Loucy (cell line): Measurements from ENCODE around the gene RBM33.

Experiments
- H2AFZ ChIP-seq: fragments of 200-600 bp; sonication (generic); 2 replicates; pipeline ENCODE4 v1.6.0; 2016; ENCODE audit warnings: antibody characterized with exemption, mild to moderate bottlenecking, low read length, moderate library complexity
- H3F3A ChIP-seq: fragments of 200-600 bp; 2 replicates; pipeline ENCODE4 v1.6.0; 2016; ENCODE audit warnings: antibody characterized with exemption, low read depth, mild to moderate bottlenecking
- H3K27me3 ChIP-seq: fragments of 200-600 bp; sonication (generic); 2 replicates; pipeline ENCODE4 v1.6.1; 2014; ENCODE audit warnings: low read length, mild to moderate bottlenecking; ENCODE audit not compliant: insufficient read depth, poor library complexity, severe bottlenecking
- H3K36me3 ChIP-seq: fragments of 200-600 bp; sonication (generic); 2 replicates; pipeline ENCODE4 v1.6.1; 2016; ENCODE audit warnings: low read length; ENCODE audit not compliant: insufficient read depth
- H3K4me1 ChIP-seq: fragments of 200-600 bp; sonication (generic); 2 replicates; pipeline ENCODE4 v1.5.1; 2014; ENCODE audit warnings: low read length, mild to moderate bottlenecking; ENCODE audit not compliant: insufficient read depth, poor library complexity, severe bottlenecking
- H3K4me2 ChIP-seq: fragments of 200-600 bp; sonication (generic); 2 replicates; pipeline ENCODE4 v1.6.0; 2014; ENCODE audit warnings: antibody characterized with exemption, low read length, low read depth, mild to moderate bottlenecking; ENCODE audit not compliant: poor library complexity, severe bottlenecking
- H3K4me3 ChIP-seq: fragments of 200-600 bp; sonication (generic); 2 replicates; pipeline ENCODE4 v1.5.1; 2014; ENCODE audit warnings: low read length, mild to moderate bottlenecking, mixed read lengths; ENCODE audit not compliant: poor library complexity, severe bottlenecking
- H3K79me2 ChIP-seq: fragments of 200-600 bp; sonication (generic); 2 replicates; pipeline ENCODE4 v1.6.1; 2014; ENCODE audit warnings: low read length; ENCODE audit not compliant: insufficient read depth
- H3K9ac ChIP-seq: fragments of 200-600 bp; sonication (generic); 2 replicates; pipeline ENCODE4 v1.6.0; 2014; ENCODE audit warnings: mild to moderate bottlenecking, low read depth, low read length, moderate library complexity; ENCODE audit not compliant: poor library complexity, severe bottlenecking
- H3K9me2 ChIP-seq: fragments of 200-600 bp; sonication (generic); replicated peaks from 2 replicates; pipeline ENCODE4 v1.6.1; 2016; ENCODE audit warnings: low read depth, low read length, mixed read lengths
- H3K9me3 ChIP-seq: fragments of 200-600 bp; sonication (generic); 2 replicates; pipeline ENCODE4 v1.6.1; 2014; ENCODE audit warnings: mild to moderate bottlenecking, antibody characterized with exemption, low read length, low read depth; ENCODE audit not compliant: insufficient read depth
- H4K20me1 ChIP-seq: fragments of 200-600 bp; sonication (generic); 2 replicates; pipeline ENCODE4 v1.6.0; 2014; ENCODE audit warnings: antibody characterized with exemption, low read length, mild to moderate bottlenecking; ENCODE audit not compliant: insufficient read depth, poor library complexity, severe bottlenecking
- EZH2phosphoT487 ChIP-seq: fragments of 200-600 bp; IDR thresholded peaks from 2 replicates; pipeline ENCODE4 v1.6.1; 2018; ENCODE audit warnings: antibody characterized with exemption, mild to moderate bottlenecking, moderate library complexity, borderline replicate concordance
- TF ChIP-seq, protein P1 (sequence below): fragments of 200-600 bp; sonication (generic); conservative IDR thresholded peaks from 2 replicates; pipeline ENCODE4 v1.5.1; 2014; ENCODE audit warnings: mild to moderate bottlenecking, antibody characterized with exemption, low read length

The RBM33 gene

DNA sequence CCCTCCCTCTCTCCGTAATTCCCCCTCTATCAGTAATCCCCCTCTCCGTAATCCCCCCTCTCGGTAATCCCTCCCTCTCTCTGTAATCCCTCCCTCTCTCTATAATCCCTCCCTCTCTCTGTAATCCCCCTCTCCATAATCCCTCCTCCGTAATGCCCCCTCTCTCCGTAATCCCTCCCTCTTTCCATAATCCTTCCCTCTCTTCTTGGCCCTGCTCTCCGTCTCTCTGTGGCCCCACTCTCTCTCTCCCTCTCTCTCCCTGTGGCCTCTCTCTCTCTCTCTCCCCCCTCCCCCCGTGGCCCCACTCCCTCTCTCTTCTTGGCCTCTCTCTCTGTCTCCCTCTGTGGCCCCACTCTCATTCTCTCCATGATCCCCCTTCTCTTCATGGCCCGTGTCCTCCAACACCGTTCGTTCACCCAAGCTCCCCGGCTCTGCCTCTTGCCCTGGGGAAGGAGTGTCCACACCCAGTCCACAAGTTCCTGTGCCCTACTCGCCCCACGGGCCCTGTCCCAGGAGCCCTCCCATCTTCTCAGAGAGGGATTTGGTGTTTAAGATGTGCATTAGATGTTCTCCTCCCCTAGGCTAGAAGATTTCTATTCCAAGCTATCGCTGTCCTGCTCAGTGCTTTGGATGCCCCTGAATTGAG lies 148.0 kb downstream of the RBM33 start:
- TF ChIP-seq EZH2phosphoT487, result no peak
- TF ChIP-seq, protein P1, sequence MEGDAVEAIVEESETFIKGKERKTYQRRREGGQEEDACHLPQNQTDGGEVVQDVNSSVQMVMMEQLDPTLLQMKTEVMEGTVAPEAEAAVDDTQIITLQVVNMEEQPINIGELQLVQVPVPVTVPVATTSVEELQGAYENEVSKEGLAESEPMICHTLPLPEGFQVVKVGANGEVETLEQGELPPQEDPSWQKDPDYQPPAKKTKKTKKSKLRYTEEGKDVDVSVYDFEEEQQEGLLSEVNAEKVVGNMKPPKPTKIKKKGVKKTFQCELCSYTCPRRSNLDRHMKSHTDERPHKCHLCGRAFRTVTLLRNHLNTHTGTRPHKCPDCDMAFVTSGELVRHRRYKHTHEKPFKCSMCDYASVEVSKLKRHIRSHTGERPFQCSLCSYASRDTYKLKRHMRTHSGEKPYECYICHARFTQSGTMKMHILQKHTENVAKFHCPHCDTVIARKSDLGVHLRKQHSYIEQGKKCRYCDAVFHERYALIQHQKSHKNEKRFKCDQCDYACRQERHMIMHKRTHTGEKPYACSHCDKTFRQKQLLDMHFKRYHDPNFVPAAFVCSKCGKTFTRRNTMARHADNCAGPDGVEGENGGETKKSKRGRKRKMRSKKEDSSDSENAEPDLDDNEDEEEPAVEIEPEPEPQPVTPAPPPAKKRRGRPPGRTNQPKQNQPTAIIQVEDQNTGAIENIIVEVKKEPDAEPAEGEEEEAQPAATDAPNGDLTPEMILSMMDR, result no peak
- Histone ChIP-seq H2AFZ (no peak overlapping the region), H3K79me2 (no peaks in the 10 kb centered on the region), H3K9me3 (no peaks in the 10 kb centered on the region), H3K9me2 (no peaks in the 10 kb centered on the region), H3K27me3 (no peaks in the 10 kb centered on the region), H4K20me1 (no peaks in the 10 kb centered on the region), H3K9ac (no peak overlapping the region), H3F3A (no peaks in the 10 kb centered on the region), H3K4me2 (no peak overlapping the region), H3K4me1 (no peaks in the 10 kb centered on the region), H3K4me3 (no peak overlapping the region), H3K36me3 (no peaks in the 10 kb centered on the region)

DNA sequence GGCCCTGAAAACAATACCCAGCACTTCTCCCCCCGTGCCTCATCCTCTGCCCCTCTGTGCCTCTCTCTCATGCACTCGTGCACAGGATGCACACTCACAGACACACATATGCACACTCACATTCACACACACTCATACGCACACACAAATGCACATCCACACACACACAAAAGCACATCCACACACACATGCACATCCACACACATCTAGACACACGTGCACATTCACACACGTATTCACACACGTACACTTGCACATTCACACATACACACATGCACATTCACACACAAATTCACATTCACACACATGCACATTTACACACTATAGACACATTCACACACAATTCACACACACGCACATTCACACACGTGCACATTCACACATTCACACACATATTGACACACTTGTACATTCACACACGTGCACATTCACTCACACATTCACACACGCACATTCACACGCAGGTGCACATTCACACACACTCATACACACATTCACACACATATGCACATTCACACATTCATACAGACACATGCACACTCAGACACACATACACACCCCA lies 148.6 kb downstream of the RBM33 start:
- Histone ChIP-seq H3F3A (no peaks in the 10 kb centered on the region), H3K9me3 (no peaks in the 10 kb centered on the region), H2AFZ (no peak overlapping the region), H3K27me3 (no peaks in the 10 kb centered on the region), H3K4me3 (no peak overlapping the region), H3K9me2 (no peaks in the 10 kb centered on the region), H4K20me1 (no peaks in the 10 kb centered on the region), H3K36me3 (no peaks in the 10 kb centered on the region), H3K4me2 (no peak overlapping the region), H3K9ac (no peak overlapping the region), H3K79me2 (no peaks in the 10 kb centered on the region), H3K4me1 (no peaks in the 10 kb centered on the region)
- TF ChIP-seq EZH2phosphoT487, result no peak
- TF ChIP-seq, protein P1, result no peak

DNA sequence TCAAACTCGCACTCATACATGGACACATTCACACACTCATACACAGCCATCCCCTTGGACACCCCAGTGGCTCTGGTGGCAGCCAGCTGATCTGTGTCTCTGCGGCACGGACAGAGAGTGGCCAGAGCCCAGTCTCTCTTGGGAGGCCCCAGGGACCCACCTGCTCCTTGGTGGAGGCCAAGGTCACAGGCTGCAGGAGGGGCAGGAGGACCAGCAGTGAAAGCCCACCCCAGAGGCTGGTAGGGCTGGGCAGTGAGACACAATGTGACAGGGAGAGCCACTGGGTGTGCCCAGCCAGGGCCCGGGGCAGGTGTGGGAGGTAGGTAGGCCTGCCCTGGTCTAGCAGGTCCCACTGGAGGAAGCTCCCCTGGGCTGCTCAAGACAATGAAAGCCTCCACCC lies 149.3 kb downstream of the RBM33 start:
- no peaks in the 10 kb centered on the region for H3K9me3 ChIP-seq
- H3K36me3 ChIP-seq, result no peaks in the 10 kb centered on the region
- no peak overlapping the region for H2AFZ ChIP-seq
- no peak overlapping the region for H3K4me3 ChIP-seq
- H3K79me2 ChIP-seq, result no peaks in the 10 kb centered on the region
- H3K4me1 ChIP-seq, result no peaks in the 10 kb centered on the region
- no peaks in the 10 kb centered on the region for H3K9me2 ChIP-seq
- no peaks in the 10 kb centered on the region for H3F3A ChIP-seq
- no peak overlapping the region for H3K4me2 ChIP-seq
- TF ChIP-seq EZH2phosphoT487, result no peak
- TF ChIP-seq, protein P1, result no peak
- no peak overlapping the region for H3K9ac ChIP-seq
- no peaks in the 10 kb centered on the region for H3K27me3 ChIP-seq
- no peaks in the 10 kb centered on the region for H4K20me1 ChIP-seq
